Activated CD4-positive, alpha-beta T cell treated with anti-CD3 and anti-CD28 coated beads for 4 hours (primary cell): ENCODE results near the gene TSHZ2.

Experiments
- DNase-seq, 2 donors: peaks; one replicate each; pipeline ENCODE4 v3.0.0-alpha.2; 2020

The TSHZ2 gene

GRCh38 chr20:53092772-53093300 lies 120.7 kb downstream of the TSHZ2 start:
- no peak for DNase-seq

- DNase-seq, result no peak
These were observed 125.2 kb downstream of the TSHZ2 start for GRCh38 chr20:53097371-53097770.

GRCh38 chr20:53097791-53098190 lies 125.6 kb downstream of the TSHZ2 start:
- DNase-seq, result no peak

GRCh38 chr20:53098621-53099020 lies 126.5 kb downstream of the TSHZ2 start:
- DNase-seq, result no peak

- DNase-seq, result no peak
These were observed 127.7 kb downstream of the TSHZ2 start for GRCh38 chr20:53099856-53100255.

- no peak for DNase-seq
These were observed 128.3 kb downstream of the TSHZ2 start for GRCh38 chr20:53100476-53100911.

GRCh38 chr20:53101992-53102760 lies 130.0 kb downstream of the TSHZ2 start:
- no peak for DNase-seq

GRCh38 chr20:53103124-53103523 lies 131.0 kb downstream of the TSHZ2 start:
- DNase-seq, result no peak

GRCh38 chr20:53104884-53105283 lies 132.7 kb downstream of the TSHZ2 start:
- no peak for DNase-seq

GRCh38 chr20:53116733-53117132 lies 144.6 kb downstream of the TSHZ2 start:
- DNase-seq, result no peak

- no peak for DNase-seq
These were observed 150.7 kb downstream of the TSHZ2 start for GRCh38 chr20:53122853-53123252.

- DNase-seq, result no peak
These were observed 152.0 kb downstream of the TSHZ2 start for GRCh38 chr20:53124075-53124551.

- no peak for DNase-seq
These were observed 152.6 kb downstream of the TSHZ2 start for GRCh38 chr20:53124803-53125202.

- DNase-seq, result no peak
These were observed 154.0 kb downstream of the TSHZ2 start for GRCh38 chr20:53126185-53126584.

- DNase-seq, result no peak
These were observed 154.9 kb downstream of the TSHZ2 start for GRCh38 chr20:53127027-53127426.

- DNase-seq, result no peak
These were observed 155.8 kb downstream of the TSHZ2 start for GRCh38 chr20:53128004-53128403.

GRCh38 chr20:53129563-53129962 lies 157.4 kb downstream of the TSHZ2 start:
- DNase-seq, result no peak

- DNase-seq, result no peak
These were observed 158.6 kb downstream of the TSHZ2 start for GRCh38 chr20:53130795-53131194.

GRCh38 chr20:53133125-53133524 lies 161.0 kb downstream of the TSHZ2 start:
- no peak for DNase-seq

- no peak for DNase-seq
These were observed 161.5 kb downstream of the TSHZ2 start for GRCh38 chr20:53133628-53134027.

- no peak for DNase-seq
These were observed 164.3 kb downstream of the TSHZ2 start for GRCh38 chr20:53136473-53136872.

GRCh38 chr20:53138454-53139262 lies 166.5 kb downstream of the TSHZ2 start:
- DNase-seq, result no peak

- no peak for DNase-seq
These were observed 169.3 kb downstream of the TSHZ2 start for GRCh38 chr20:53141201-53142050.
